Measurements from ENCODE around the gene PATJ. TPM values are rescaled to one million over a fixed set of nuclear protein-coding genes. Genes with fewer than 3 reads are reported as not detected.

PATJ gene
- total RNA-seq, 1 donor from 2014 or later, result 5.0 TPM

- peak; percentile 9 for DNase-seq (ENCODE audit: extremely low read depth, low read depth, low spot score)
Measured at GRCh38 chr1:62082456-62083363, 340.4 kb downstream of the PATJ start.

- DNase-seq (ENCODE audit: extremely low read depth, low read depth, low spot score), result no peak
Measured at GRCh38 chr1:62084310-62084890, 342.1 kb downstream of the PATJ start.

- DNase-seq (ENCODE audit: extremely low read depth, low read depth, low spot score), result no peak
Measured at GRCh38 chr1:62088439-62088838, 346.2 kb downstream of the PATJ start.

- DNase-seq (ENCODE audit: extremely low read depth, low read depth, low spot score), result no peak
Measured at GRCh38 chr1:62089570-62089969, 347.3 kb downstream of the PATJ start.

- no peak for DNase-seq (ENCODE audit: extremely low read depth, low read depth, low spot score)
Measured at GRCh38 chr1:62090016-62090415, 347.7 kb downstream of the PATJ start.

GRCh38 chr1:62092110-62092509 lies 349.8 kb downstream of the PATJ start:
- no peak for DNase-seq (ENCODE audit: extremely low read depth, low read depth, low spot score)

GRCh38 chr1:62093261-62093660 lies 351.0 kb downstream of the PATJ start:
- no peak for DNase-seq (ENCODE audit: extremely low read depth, low read depth, low spot score)

GRCh38 chr1:62097464-62097863 lies 355.2 kb downstream of the PATJ start:
- no peak for DNase-seq (ENCODE audit: extremely low read depth, low read depth, low spot score)

- DNase-seq (ENCODE audit: extremely low read depth, low read depth, low spot score), result no peak
Measured at GRCh38 chr1:62100442-62100841, 358.2 kb downstream of the PATJ start.

GRCh38 chr1:62103846-62104245 lies 361.6 kb downstream of the PATJ start:
- DNase-seq (ENCODE audit: extremely low read depth, low read depth, low spot score), result no peak

GRCh38 chr1:62107923-62108322 lies 365.6 kb downstream of the PATJ start:
- no peak for DNase-seq (ENCODE audit: extremely low read depth, low read depth, low spot score)

- DNase-seq (ENCODE audit: extremely low read depth, low read depth, low spot score), result no peak
Measured at GRCh38 chr1:62109124-62109523, 366.8 kb downstream of the PATJ start.

- DNase-seq (ENCODE audit: extremely low read depth, low read depth, low spot score), result no peak
Measured at GRCh38 chr1:62110198-62110817, 368.0 kb downstream of the PATJ start.

GRCh38 chr1:62111084-62111483 lies 368.8 kb downstream of the PATJ start:
- no peak for DNase-seq (ENCODE audit: extremely low read depth, low read depth, low spot score)

- no peak for DNase-seq (ENCODE audit: extremely low read depth, low read depth, low spot score)
Measured at GRCh38 chr1:62113507-62113906, 371.2 kb downstream of the PATJ start.

GRCh38 chr1:62117018-62117750 lies 374.9 kb downstream of the PATJ start:
- DNase-seq (ENCODE audit: extremely low read depth, low read depth, low spot score), result no peak

GRCh38 chr1:62126579-62127290 lies 384.5 kb downstream of the PATJ start:
- no peak for DNase-seq (ENCODE audit: extremely low read depth, low read depth, low spot score)

GRCh38 chr1:62128745-62129144 lies 386.5 kb downstream of the PATJ start:
- no peak for DNase-seq (ENCODE audit: extremely low read depth, low read depth, low spot score)

GRCh38 chr1:62131093-62131725 lies 388.9 kb downstream of the PATJ start:
- DNase-seq (ENCODE audit: extremely low read depth, low read depth, low spot score), result no peak

GRCh38 chr1:62138029-62138428 lies 395.7 kb downstream of the PATJ start:
- DNase-seq (ENCODE audit: extremely low read depth, low read depth, low spot score), result no peak

Data from glomerular endothelial cell (primary cell).